HG03342 (cell line): ENCODE results near the gene FIZ1.

Source experiments
- ATAC-seq: cut with Tn5 transposase; IDR thresholded peaks from one replicate; pipeline ENCODE4 v1.9.1; 2021; ENCODE audit warnings: mild to moderate bottlenecking, moderate library complexity; ENCODE audit not compliant: unreplicated experiment

Gene FIZ1

GRCh38 chr19:55635856-55636440, 36.6 kb upstream of the FIZ1 start:
- ATAC-seq = no peak

- ATAC-seq = no peak
Observed at GRCh38 chr19:55635334-55635717, 36.0 kb upstream of the FIZ1 start.

GRCh38 chr19:55633861-55634260, 34.5 kb upstream of the FIZ1 start:
- no peak for ATAC-seq

GRCh38 chr19:55632463-55632834, 33.1 kb upstream of the FIZ1 start:
- no peak for ATAC-seq

GRCh38 chr19:55626350-55626749, 27.0 kb upstream of the FIZ1 start:
- no peak for ATAC-seq

GRCh38 chr19:55625004-55625326, 25.6 kb upstream of the FIZ1 start:
- no peak for ATAC-seq

- peak; percentile 45 for ATAC-seq
Observed at GRCh38 chr19:55624109-55625003, 25.0 kb upstream of the FIZ1 start, which contains the start of gene ZNF784. Gene ZNF784, minus strand, starts transcription at chr19:55624566. Its CDS starts 5 bp downstream, at chr19:55624561.

- ATAC-seq = no peak
Observed at GRCh38 chr19:55623561-55623960, 24.2 kb upstream of the FIZ1 start.

GRCh38 chr19:55623130-55623529, 23.8 kb upstream of the FIZ1 start:
- ATAC-seq = no peak

GRCh38 chr19:55622242-55622969, 23.1 kb upstream of the FIZ1 start:
- ATAC-seq = no peak

GRCh38 chr19:55621673-55622231, 22.4 kb upstream of the FIZ1 start:
- no peak for ATAC-seq

GRCh38 chr19:55621205-55621672, 21.9 kb upstream of the FIZ1 start:
- no peak for ATAC-seq

GRCh38 chr19:55620410-55621204, 21.3 kb upstream of the FIZ1 start:
- ATAC-seq = no peak

GRCh38 chr19:55619286-55619685, 20.0 kb upstream of the FIZ1 start:
- no peak for ATAC-seq

- ATAC-seq = no peak
Observed at GRCh38 chr19:55618426-55618825, 19.1 kb upstream of the FIZ1 start.

- ATAC-seq = no peak
Observed at GRCh38 chr19:55617426-55617825, 18.1 kb upstream of the FIZ1 start.

GRCh38 chr19:55616395-55616875, 17.1 kb upstream of the FIZ1 start:
- no peak for ATAC-seq

- no peak for ATAC-seq
Observed at GRCh38 chr19:55615543-55616394, 16.5 kb upstream of the FIZ1 start.

- ATAC-seq = no peak
Observed at GRCh38 chr19:55614711-55615542, 15.6 kb upstream of the FIZ1 start.
